GM19372 (cell line): ENCODE measurements around the gene RPS15.
A peak's percentile ranks its signal among the peaks of the same experiment; 100 is the strongest.

Source experiments
- ATAC-seq: cut with Tn5 transposase; IDR thresholded peaks from one replicate; pipeline ENCODE4 v1.9.1; 2021; ENCODE audit warnings: mild to moderate bottlenecking, low read depth, moderate library complexity; ENCODE audit not compliant: unreplicated experiment

Gene RPS15

GRCh38 chr19:1401138-1401888 is 36.9 kb upstream of the RPS15 start, which contains the start of gene GAMT:
TSS of gene GAMT (minus strand) at chr19:1401542. CDS start at chr19:1401476, 66 bp downstream.
- ATAC-seq = no peak

GRCh38 chr19:1401889-1402217 is 36.3 kb upstream of the RPS15 start:
- no peak for ATAC-seq

- no peak for ATAC-seq
These were observed 35.7 kb upstream of the RPS15 start for GRCh38 chr19:1402411-1403070.

- peak; percentile 84 for ATAC-seq
These were observed 31.2 kb upstream of the RPS15 start for GRCh38 chr19:1406774-1407527.

GRCh38 chr19:1407528-1408299 is 30.5 kb upstream of the RPS15 start, which contains the start of gene DAZAP1:
TSS of gene DAZAP1 (plus strand) at chr19:1407586. CDS start at chr19:1407774, 188 bp downstream.
- peak; percentile 19 for ATAC-seq

GRCh38 chr19:1408300-1409203 is 29.6 kb upstream of the RPS15 start:
- ATAC-seq = no peak

- ATAC-seq = no peak
These were observed 28.8 kb upstream of the RPS15 start for GRCh38 chr19:1409204-1410005.

GRCh38 chr19:1410136-1410786 is 27.9 kb upstream of the RPS15 start:
- no peak for ATAC-seq

- no peak for ATAC-seq
These were observed 27.4 kb upstream of the RPS15 start for GRCh38 chr19:1410789-1411188.

- ATAC-seq = no peak
These were observed 26.7 kb upstream of the RPS15 start for GRCh38 chr19:1411255-1412191.

GRCh38 chr19:1412323-1412923 is 25.8 kb upstream of the RPS15 start:
- no peak for ATAC-seq

- no peak for ATAC-seq
These were observed 25.0 kb upstream of the RPS15 start for GRCh38 chr19:1412995-1413800.

- no peak for ATAC-seq
These were observed 22.0 kb upstream of the RPS15 start for GRCh38 chr19:1416014-1416841.

GRCh38 chr19:1417145-1417544 is 21.1 kb upstream of the RPS15 start:
- no peak for ATAC-seq
